HepG2 (cell line): ENCODE measurements around the gene FIZ1. TPM values are rescaled to one million over a fixed set of nuclear protein-coding genes. Genes with fewer than 3 reads are reported as not detected.
A peak's percentile ranks its signal among the peaks of the same experiment; 100 is the strongest.

Experiments
- ATF7-NPFF ChIP-seq: sonication (generic); formaldehyde crosslinking; IDR thresholded peaks from 2 replicates; pipeline ENCODE4 v1.8.1; 2023; ENCODE audit warnings: mild to moderate bottlenecking, low read depth, missing genetic modification reagents, moderate library complexity
- ELF4 ChIP-seq: sonication (generic); formaldehyde crosslinking; IDR thresholded peaks from 2 replicates; pipeline ENCODE4 v1.5.0; 2020; ENCODE audit warnings: missing genetic modification reagents, mild to moderate bottlenecking, moderate library complexity, borderline replicate concordance
- FOXK1 ChIP-seq: sonication (generic); formaldehyde crosslinking; IDR thresholded peaks from 2 replicates; pipeline ENCODE4 v1.4.0; 2020; ENCODE audit warnings: low read depth, missing genetic modification reagents, borderline replicate concordance
- HNRNPUL1 ChIP-seq: fragments of 200-400 bp; formaldehyde crosslinking; IDR thresholded peaks from 2 replicates; pipeline ENCODE4 v1.6.1; 2017; ENCODE audit warnings: low read depth, mild to moderate bottlenecking, low read length, moderate library complexity
- PITX1 ChIP-seq: sonication (generic); formaldehyde crosslinking; IDR thresholded peaks from 2 replicates; pipeline ENCODE4 v1.5.1; 2020; ENCODE audit warnings: mild to moderate bottlenecking, missing genetic modification reagents
- POLR2G ChIP-seq: fragments of 200-400 bp; formaldehyde crosslinking; IDR thresholded peaks from 2 replicates; pipeline ENCODE4 v1.6.1; 2018; ENCODE audit warnings: mild to moderate bottlenecking, low read depth, low read length, moderate library complexity
- ZNF121 ChIP-seq: sonication (generic); formaldehyde crosslinking; IDR thresholded peaks from 2 replicates; pipeline ENCODE4 v1.5.0; 2020; ENCODE audit warnings: mild to moderate bottlenecking, missing genetic modification reagents
- ZNF136 ChIP-seq: sonication (generic); formaldehyde crosslinking; IDR thresholded peaks from 2 replicates; pipeline ENCODE4 v1.8.1; 2022; ENCODE audit warnings: low read depth, mild to moderate bottlenecking, moderate library complexity, missing genetic modification reagents
- ZNF142 ChIP-seq: sonication (generic); formaldehyde crosslinking; IDR thresholded peaks from 2 replicates; pipeline ENCODE4 v1.4.0; 2020; ENCODE audit warnings: missing genetic modification reagents
- ZNF225 ChIP-seq: sonication (generic); formaldehyde crosslinking; IDR thresholded peaks from 2 replicates; pipeline ENCODE4 v1.4.0; 2020; ENCODE audit warnings: mild to moderate bottlenecking, missing genetic modification reagents
- ZNF296 ChIP-seq: sonication (generic); formaldehyde crosslinking; conservative IDR thresholded peaks from 2 replicates; pipeline ENCODE4 v1.5.0; 2020; ENCODE audit warnings: mild to moderate bottlenecking, missing genetic modification reagents
- ZNF558 ChIP-seq: sonication (generic); formaldehyde crosslinking; IDR thresholded peaks from 2 replicates; pipeline ENCODE4 v1.9.0; 2022; ENCODE audit warnings: mild to moderate bottlenecking, missing genetic modification reagents, borderline replicate concordance
- ZNF569 ChIP-seq: sonication (generic); formaldehyde crosslinking; IDR thresholded peaks from 2 replicates; pipeline ENCODE4 v1.5.0; 2020; ENCODE audit warnings: mild to moderate bottlenecking, missing genetic modification reagents, moderate library complexity, borderline replicate concordance
- ZNF772 ChIP-seq: sonication (generic); formaldehyde crosslinking; IDR thresholded peaks from 2 replicates; pipeline ENCODE4 v1.5.0; 2020; ENCODE audit warnings: mild to moderate bottlenecking, missing genetic modification reagents
- polyA plus RNA-seq, 8 experiments: library from polyadenylated mRNA; depleted of rRNA in 3 of 8; stranded (reverse) in 7 of 8; unstranded in 1 of 8; fragments of >200 nt; fragmentation: Illumina TruSeq in 4 of 8; extraction: Trizol in 4 of 8; gene quantifications; 2 replicates each; pipeline versions ENCODE4 v1.2.1 to v1.2.3, GENCODE V29; 2011 to 2016; ENCODE audit warnings: low read depth in 4 of 8, missing spikeins in 1 of 8, mixed read lengths in 1 of 8; ENCODE audit not compliant: insufficient read depth in 1 of 8
- total RNA-seq, 5 experiments: library from RNA; depleted of rRNA; stranded (reverse); fragments of >200 nt; fragmentation: Illumina TruSeq; extraction: Trizol; gene quantifications; 2 replicates each; pipeline ENCODE4 v1.2.3, GENCODE V29; 2016; ENCODE audit warnings: low read depth in 1 of 5
- TF ChIP-seq, protein P1 (sequence below): sonication (generic); formaldehyde crosslinking; IDR thresholded peaks from 2 replicates; pipeline ENCODE4 v1.4.0; 2020; ENCODE audit warnings: missing genetic modification reagents

FIZ1 gene
- total and polyA plus RNA-seq, 2 of the 13 experiments (the other 11 are each of a cell fraction or from before 2014, with no cell fraction given): 3.6 to 5.9 TPM

DNA sequence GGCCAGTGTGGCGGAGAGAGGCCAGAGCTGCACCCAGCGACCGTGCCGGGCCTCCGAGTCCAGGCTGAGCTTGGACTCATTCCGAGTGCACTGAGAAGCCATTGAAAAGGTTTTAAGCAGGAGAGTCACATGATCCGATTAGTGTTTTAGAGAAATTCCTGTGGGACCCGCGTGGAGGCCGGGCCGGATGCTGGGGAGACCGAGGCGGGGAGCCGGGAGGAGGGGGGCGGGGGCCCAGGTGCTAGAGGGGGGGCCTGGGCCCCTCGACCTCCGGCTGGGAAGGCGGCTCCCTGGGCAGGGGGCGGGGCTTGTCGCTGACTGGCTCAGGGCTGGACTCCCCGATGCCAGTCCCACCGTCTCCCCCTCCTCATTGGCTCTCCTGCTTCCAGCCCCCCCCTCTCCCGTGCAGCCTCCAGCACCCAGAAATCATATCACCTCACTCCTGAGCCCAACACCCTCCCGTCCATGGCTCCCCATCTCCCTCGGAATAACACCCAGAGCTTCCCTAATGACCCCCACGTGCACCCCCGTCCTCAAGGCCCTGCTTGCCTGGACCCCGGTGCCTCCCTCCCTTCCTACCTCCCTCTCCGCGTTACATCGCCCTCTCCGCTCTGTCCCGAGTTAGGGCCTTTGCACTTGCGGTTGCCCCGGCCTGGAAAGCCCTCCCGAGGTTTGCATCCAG, 13.5 kb downstream of the FIZ1 start (continued):
- TF ChIP-seq, protein P1, sequence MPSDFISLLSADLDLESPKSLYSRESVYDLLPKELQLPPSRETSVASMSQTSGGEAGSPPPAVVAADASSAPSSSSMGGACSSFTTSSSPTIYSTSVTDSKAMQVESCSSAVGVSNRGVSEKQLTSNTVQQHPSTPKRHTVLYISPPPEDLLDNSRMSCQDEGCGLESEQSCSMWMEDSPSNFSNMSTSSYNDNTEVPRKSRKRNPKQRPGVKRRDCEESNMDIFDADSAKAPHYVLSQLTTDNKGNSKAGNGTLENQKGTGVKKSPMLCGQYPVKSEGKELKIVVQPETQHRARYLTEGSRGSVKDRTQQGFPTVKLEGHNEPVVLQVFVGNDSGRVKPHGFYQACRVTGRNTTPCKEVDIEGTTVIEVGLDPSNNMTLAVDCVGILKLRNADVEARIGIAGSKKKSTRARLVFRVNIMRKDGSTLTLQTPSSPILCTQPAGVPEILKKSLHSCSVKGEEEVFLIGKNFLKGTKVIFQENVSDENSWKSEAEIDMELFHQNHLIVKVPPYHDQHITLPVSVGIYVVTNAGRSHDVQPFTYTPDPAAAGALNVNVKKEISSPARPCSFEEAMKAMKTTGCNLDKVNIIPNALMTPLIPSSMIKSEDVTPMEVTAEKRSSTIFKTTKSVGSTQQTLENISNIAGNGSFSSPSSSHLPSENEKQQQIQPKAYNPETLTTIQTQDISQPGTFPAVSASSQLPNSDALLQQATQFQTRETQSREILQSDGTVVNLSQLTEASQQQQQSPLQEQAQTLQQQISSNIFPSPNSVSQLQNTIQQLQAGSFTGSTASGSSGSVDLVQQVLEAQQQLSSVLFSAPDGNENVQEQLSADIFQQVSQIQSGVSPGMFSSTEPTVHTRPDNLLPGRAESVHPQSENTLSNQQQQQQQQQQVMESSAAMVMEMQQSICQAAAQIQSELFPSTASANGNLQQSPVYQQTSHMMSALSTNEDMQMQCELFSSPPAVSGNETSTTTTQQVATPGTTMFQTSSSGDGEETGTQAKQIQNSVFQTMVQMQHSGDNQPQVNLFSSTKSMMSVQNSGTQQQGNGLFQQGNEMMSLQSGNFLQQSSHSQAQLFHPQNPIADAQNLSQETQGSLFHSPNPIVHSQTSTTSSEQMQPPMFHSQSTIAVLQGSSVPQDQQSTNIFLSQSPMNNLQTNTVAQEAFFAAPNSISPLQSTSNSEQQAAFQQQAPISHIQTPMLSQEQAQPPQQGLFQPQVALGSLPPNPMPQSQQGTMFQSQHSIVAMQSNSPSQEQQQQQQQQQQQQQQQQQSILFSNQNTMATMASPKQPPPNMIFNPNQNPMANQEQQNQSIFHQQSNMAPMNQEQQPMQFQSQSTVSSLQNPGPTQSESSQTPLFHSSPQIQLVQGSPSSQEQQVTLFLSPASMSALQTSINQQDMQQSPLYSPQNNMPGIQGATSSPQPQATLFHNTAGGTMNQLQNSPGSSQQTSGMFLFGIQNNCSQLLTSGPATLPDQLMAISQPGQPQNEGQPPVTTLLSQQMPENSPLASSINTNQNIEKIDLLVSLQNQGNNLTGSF (CRISPR knock-in tag): no peak
- TF ChIP-seq POLR2G (no peak), FOXK1 (CRISPR knock-in tag) (no peak), PITX1 (CRISPR knock-in tag) (peak; percentile 47; the same call in 1 of the 2 replicates), ELF4 (no peak), ZNF296 (CRISPR knock-in tag) (no peak), ATF7-NPFF (CRISPR knock-in tag) (no peak), ZNF121 (CRISPR knock-in tag) (no peak), HNRNPUL1 (no peak), ZNF142 (CRISPR knock-in tag) (no peak), ZNF772 (CRISPR knock-in tag) (no peak), ZNF136 (CRISPR knock-in tag) (no peak), ZNF225 (CRISPR knock-in tag) (no peak), ZNF558 (CRISPR knock-in tag) (no peak), ZNF569 (no peak)
